ENCODE measurements around the gene DCST2.

Gene DCST2

GRCh38 chr1:155017041-155017945 lies 16.3 kb downstream of the DCST2 start:
- FAIRE-seq (peak; percentile 82), DNase-seq (ENCODE audit: insufficient read length) (peak; percentile 88)
- TF ChIP-seq POLR2A (IDR thresholded peaks at IDR 0.05; ENCODE audit: low read depth, low read length), result 0 out of 2 replicates have a peak, but pooled peaks have one; percentile 43
- TF ChIP-seq TAF1 (IDR thresholded peaks at IDR 0.05; ENCODE audit: borderline replicate concordance, low read depth, low read length), result no peak

- FAIRE-seq (no peak), DNase-seq (ENCODE audit: insufficient read length) (no peak)
- TF ChIP-seq POLR2AphosphoS5 (IDR thresholded peaks at IDR 0.05; ENCODE audit: low read depth, low read length), result no peak
Measured at GRCh38 chr1:155016231-155016831, 17.2 kb downstream of the DCST2 start.

GRCh38 chr1:155015527-155016230 lies 17.9 kb downstream of the DCST2 start:
- no peak for DNase-seq (ENCODE audit: insufficient read length)
- no peak for TF ChIP-seq POLR2A (IDR thresholded peaks at IDR 0.05; ENCODE audit: low read depth, low read length)
- no peak for TF ChIP-seq POLR2AphosphoS5 (IDR thresholded peaks at IDR 0.05; ENCODE audit: low read depth, low read length)
- TF ChIP-seq TAF1 (IDR thresholded peaks at IDR 0.05; ENCODE audit: borderline replicate concordance, low read depth, low read length), result no peak
- FAIRE-seq, result no peak

GRCh38 chr1:155014709-155015508 lies 18.7 kb downstream of the DCST2 start:
- FAIRE-seq, result no peak
- no peak for DNase-seq (ENCODE audit: insufficient read length)
- TF ChIP-seq POLR2A (IDR thresholded peaks at IDR 0.05; ENCODE audit: low read depth, low read length) (no peak), POLR2AphosphoS5 (IDR thresholded peaks at IDR 0.05; ENCODE audit: low read depth, low read length) (no peak), TAF1 (IDR thresholded peaks at IDR 0.05; ENCODE audit: borderline replicate concordance, low read depth, low read length) (no peak)

GRCh38 chr1:155013632-155014031 lies 19.9 kb downstream of the DCST2 start:
- TF ChIP-seq POLR2AphosphoS5 (IDR thresholded peaks at IDR 0.05; ENCODE audit: low read depth, low read length) (no peak), POLR2A (IDR thresholded peaks at IDR 0.05; ENCODE audit: low read depth, low read length) (no peak), TAF1 (IDR thresholded peaks at IDR 0.05; ENCODE audit: borderline replicate concordance, low read depth, low read length) (no peak)
- DNase-seq (ENCODE audit: insufficient read length) (no peak), FAIRE-seq (no peak)

GRCh38 chr1:155012776-155013602 lies 20.6 kb downstream of the DCST2 start:
- no peak for FAIRE-seq
- TF ChIP-seq TAF1 (IDR thresholded peaks at IDR 0.05; ENCODE audit: borderline replicate concordance, low read depth, low read length), result no peak
- no peak for TF ChIP-seq POLR2AphosphoS5 (IDR thresholded peaks at IDR 0.05; ENCODE audit: low read depth, low read length)
- no peak for TF ChIP-seq POLR2A (IDR thresholded peaks at IDR 0.05; ENCODE audit: low read depth, low read length)
- no peak for DNase-seq (ENCODE audit: insufficient read length)

GRCh38 chr1:155012026-155012546 lies 21.5 kb downstream of the DCST2 start:
- TF ChIP-seq POLR2AphosphoS5 (IDR thresholded peaks at IDR 0.05; ENCODE audit: low read depth, low read length), result no peak
- no peak for TF ChIP-seq TAF1 (IDR thresholded peaks at IDR 0.05; ENCODE audit: borderline replicate concordance, low read depth, low read length)
- TF ChIP-seq POLR2A (IDR thresholded peaks at IDR 0.05; ENCODE audit: low read depth, low read length), result no peak
- DNase-seq (ENCODE audit: insufficient read length), result no peak
- FAIRE-seq, result no peak

GRCh38 chr1:155011437-155012025 lies 22.1 kb downstream of the DCST2 start:
- FAIRE-seq (no peak), DNase-seq (ENCODE audit: insufficient read length) (no peak)
- TF ChIP-seq POLR2A (IDR thresholded peaks at IDR 0.05; ENCODE audit: low read depth, low read length) (no peak), POLR2AphosphoS5 (IDR thresholded peaks at IDR 0.05; ENCODE audit: low read depth, low read length) (no peak), TAF1 (IDR thresholded peaks at IDR 0.05; ENCODE audit: borderline replicate concordance, low read depth, low read length) (no peak)

- no peak for FAIRE-seq
- DNase-seq (ENCODE audit: insufficient read length), result no peak
- TF ChIP-seq POLR2A (IDR thresholded peaks at IDR 0.05; ENCODE audit: low read depth, low read length), result no peak
- TF ChIP-seq TAF1 (IDR thresholded peaks at IDR 0.05; ENCODE audit: borderline replicate concordance, low read depth, low read length), result no peak
- no peak for TF ChIP-seq POLR2AphosphoS5 (IDR thresholded peaks at IDR 0.05; ENCODE audit: low read depth, low read length)
Measured at GRCh38 chr1:155011004-155011416, 22.6 kb downstream of the DCST2 start.

Measured in GM12892 (cell line).